MM.1S (cell line): ENCODE measurements around the gene ASCC2.

ENCODE experiments used
- EZH2 ChIP-seq: fragments of 300-600 bp; sonication (generic); optimal IDR thresholded peaks from 2 replicates; pipeline ENCODE3; 2017; ENCODE audit warnings: low read depth, mild to moderate bottlenecking, antibody characterized with exemption, low read length, mixed read lengths
- EZH2phosphoT487 ChIP-seq: fragments of 300-600 bp; sonication (generic); IDR thresholded peaks from 2 replicates; pipeline ENCODE4 v1.6.1; 2018; ENCODE audit warnings: antibody characterized with exemption, low read length
- TF ChIP-seq, protein P1 (sequence below): fragments of 300-600 bp; sonication (generic); IDR thresholded peaks from 2 replicates; pipeline ENCODE4 v1.5.1; 2016; ENCODE audit warnings: antibody characterized with exemption, low read length, mixed read lengths

DNA sequence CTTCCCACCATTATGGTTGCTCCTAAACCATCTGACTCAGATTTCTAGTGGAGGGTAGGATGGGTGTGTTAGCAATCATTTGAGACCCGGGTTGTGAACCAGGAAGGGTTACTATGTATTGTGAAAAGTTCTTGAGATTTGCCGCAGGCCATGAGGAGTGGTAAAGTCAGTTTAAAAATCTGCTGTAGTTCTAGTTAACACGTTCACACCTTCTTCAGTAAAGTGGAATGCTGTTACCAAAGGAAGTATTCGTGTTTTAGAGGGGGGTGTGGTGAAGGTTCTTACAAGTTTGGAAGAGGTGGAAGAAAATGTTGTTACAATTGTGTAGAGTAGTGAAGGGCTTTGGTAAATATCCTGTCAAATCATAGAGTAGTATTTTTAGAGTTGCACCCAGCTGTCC, 47.5 kb upstream of the ASCC2 start:
- TF ChIP-seq, protein P1, sequence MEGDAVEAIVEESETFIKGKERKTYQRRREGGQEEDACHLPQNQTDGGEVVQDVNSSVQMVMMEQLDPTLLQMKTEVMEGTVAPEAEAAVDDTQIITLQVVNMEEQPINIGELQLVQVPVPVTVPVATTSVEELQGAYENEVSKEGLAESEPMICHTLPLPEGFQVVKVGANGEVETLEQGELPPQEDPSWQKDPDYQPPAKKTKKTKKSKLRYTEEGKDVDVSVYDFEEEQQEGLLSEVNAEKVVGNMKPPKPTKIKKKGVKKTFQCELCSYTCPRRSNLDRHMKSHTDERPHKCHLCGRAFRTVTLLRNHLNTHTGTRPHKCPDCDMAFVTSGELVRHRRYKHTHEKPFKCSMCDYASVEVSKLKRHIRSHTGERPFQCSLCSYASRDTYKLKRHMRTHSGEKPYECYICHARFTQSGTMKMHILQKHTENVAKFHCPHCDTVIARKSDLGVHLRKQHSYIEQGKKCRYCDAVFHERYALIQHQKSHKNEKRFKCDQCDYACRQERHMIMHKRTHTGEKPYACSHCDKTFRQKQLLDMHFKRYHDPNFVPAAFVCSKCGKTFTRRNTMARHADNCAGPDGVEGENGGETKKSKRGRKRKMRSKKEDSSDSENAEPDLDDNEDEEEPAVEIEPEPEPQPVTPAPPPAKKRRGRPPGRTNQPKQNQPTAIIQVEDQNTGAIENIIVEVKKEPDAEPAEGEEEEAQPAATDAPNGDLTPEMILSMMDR = no peak
- no peak for TF ChIP-seq EZH2
- no peak for TF ChIP-seq EZH2phosphoT487
